ENCODE results near the gene CIAO2B.

CIAO2B gene

DNA sequence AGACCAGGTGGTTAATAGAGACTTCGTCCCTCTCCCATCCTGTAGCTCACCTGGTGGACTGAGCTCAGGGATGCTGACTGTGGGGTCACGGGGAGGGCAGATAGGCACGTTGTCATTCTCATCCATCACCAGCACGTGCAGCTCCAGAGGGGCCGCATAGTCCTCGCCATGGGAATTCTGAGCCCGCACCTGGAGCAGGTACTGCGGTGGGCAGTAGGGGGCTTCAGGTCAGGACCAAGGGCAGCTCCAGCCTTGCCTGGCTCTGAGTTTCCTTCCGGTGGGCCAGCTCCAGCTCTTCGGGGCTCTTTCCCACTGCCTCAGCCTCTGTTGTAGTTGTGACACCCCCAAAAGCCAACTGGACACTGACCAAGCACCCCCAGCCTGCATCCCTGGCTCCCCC, 21.1 kb downstream of the CIAO2B start:
- no peak for DNase-seq (ENCODE audit: low read depth)
- TF ChIP-seq, protein P1, sequence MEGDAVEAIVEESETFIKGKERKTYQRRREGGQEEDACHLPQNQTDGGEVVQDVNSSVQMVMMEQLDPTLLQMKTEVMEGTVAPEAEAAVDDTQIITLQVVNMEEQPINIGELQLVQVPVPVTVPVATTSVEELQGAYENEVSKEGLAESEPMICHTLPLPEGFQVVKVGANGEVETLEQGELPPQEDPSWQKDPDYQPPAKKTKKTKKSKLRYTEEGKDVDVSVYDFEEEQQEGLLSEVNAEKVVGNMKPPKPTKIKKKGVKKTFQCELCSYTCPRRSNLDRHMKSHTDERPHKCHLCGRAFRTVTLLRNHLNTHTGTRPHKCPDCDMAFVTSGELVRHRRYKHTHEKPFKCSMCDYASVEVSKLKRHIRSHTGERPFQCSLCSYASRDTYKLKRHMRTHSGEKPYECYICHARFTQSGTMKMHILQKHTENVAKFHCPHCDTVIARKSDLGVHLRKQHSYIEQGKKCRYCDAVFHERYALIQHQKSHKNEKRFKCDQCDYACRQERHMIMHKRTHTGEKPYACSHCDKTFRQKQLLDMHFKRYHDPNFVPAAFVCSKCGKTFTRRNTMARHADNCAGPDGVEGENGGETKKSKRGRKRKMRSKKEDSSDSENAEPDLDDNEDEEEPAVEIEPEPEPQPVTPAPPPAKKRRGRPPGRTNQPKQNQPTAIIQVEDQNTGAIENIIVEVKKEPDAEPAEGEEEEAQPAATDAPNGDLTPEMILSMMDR (IDR thresholded peaks at IDR 0.05; ENCODE audit: control insufficient read depth, extremely low read depth, insufficient read depth): no peak
- H3K4me3 ChIP-seq (ENCODE audit: low read depth, low read length): no peak overlapping the region

DNA sequence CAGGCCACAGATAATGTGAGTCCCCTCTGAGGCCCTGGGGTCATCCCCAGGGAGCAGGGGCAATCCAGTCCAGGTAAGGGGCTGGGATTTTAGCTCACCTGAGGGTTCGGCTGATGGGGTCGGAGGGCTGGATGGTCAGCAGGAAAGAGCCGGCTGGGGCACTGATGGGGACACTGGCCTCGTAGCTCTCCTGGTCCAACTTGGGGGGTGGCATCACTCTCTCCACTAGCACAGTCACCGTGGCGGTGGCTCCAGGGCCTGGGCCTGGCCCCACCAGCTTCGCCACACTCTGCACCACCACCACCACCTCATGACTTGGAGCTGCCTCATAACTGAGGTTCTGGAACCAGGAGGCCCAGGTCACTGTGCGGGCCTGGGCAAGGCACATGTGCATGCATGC, 22.4 kb downstream of the CIAO2B start:
- TF ChIP-seq, protein P1 (IDR thresholded peaks at IDR 0.05; ENCODE audit: control insufficient read depth, extremely low read depth, insufficient read depth): no peak
- no peak for DNase-seq (ENCODE audit: low read depth)
- no peak overlapping the region for H3K4me3 ChIP-seq (ENCODE audit: low read depth, low read length)

DNA sequence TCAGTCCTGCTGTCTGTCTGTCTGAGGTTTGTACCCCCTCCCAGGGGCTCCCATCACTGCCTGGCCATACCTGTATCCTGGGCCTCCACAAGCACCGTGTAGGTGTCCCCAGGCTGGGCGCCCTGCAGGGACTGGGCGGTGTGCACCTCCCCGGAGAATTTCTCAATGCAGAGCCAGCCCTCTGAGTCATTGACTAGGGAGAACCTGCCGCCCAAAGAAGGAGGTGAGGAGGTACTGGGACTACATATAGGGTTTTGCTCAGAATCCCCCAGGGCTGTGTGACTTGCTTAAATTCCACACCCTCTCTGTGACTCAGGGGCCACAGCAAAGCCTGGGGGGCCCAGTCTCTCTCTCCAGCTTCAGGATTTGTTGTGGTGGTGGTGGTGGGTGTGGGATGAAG, 23.1 kb downstream of the CIAO2B start:
- DNase-seq (ENCODE audit: low read depth): no peak
- TF ChIP-seq, protein P1 (IDR thresholded peaks at IDR 0.05; ENCODE audit: control insufficient read depth, extremely low read depth, insufficient read depth): no peak
- no peak overlapping the region for H3K4me3 ChIP-seq (ENCODE audit: low read depth, low read length)

DNA sequence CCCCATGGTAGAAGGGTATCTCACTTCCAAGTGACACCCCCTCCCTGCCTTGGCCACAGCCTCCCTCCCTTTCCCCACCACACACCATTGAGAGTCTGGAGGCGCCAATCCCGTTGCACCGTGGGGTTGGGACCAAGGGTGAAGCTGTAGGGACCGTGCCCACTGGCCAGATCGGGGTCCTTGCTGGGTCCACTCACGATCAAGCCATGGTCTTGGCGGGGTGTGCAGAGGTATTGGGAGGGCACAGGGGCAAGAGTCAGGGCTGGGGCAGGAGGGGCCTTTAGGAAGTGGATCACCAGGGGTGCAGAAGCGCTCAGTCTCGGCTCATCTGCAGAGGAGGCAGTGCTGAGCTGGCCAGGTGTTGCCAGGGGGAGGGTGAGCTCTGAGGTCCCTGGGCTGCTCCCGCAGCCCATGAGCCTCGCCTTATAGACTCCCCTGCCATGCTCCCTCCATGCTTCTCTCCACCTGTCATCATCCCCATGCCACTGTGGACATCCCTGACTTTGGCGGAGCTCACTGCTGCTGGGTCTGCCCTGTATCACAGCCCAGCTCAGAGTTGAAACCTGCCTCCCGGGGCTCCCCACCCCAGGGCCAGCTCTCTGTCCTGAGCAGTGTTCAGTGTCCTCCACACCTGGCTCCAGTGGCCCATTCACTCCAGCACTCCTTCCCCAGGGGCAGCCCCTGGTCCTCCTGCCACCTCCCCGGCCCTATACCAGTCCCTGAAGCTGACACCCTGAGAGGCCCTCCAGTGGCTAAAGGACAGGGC, 23.8 kb downstream of the CIAO2B start:
- H3K4me3 ChIP-seq (ENCODE audit: low read depth, low read length): no peak overlapping the region
- no peak for DNase-seq (ENCODE audit: low read depth)
- TF ChIP-seq, protein P1 (IDR thresholded peaks at IDR 0.05; ENCODE audit: control insufficient read depth, extremely low read depth, insufficient read depth): no peak

DNA sequence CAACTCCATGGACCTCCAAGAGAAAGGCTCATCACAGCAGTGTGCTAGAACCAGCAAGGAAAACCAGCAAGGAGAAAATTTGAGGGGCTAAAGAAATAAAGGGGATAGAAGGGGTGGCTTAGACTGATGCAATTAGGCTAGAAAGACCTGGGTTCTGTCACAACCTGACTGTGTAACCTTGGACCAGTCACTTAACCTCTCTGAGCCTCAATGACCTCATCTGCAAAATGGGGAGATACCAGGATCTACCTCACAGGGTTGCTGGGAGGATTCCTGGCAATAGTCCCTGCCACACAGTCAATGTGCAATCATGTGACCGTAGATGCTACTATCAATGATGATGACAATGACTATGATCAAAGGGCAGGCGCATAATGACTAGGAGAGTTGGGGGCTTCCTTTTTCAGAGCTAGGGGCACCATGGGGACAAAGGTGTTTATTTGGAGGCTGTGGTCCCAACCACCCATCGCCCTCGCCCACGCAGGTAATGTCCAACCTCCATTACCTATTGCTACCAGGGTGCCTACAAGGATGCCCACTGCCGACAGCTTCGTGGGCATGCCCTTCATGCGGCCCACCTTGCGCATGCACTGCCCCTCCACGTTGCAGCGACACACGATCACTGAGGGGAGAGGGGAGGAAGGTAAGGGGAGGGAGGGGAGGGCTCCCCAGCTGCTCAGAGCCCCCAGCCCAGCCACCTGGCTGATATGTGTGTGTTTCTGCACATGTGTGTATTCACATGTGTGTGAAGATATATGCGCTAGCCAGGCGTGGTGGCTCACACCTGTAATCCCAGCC, 25.2 kb downstream of the CIAO2B start:
- H3K4me3 ChIP-seq (ENCODE audit: low read depth, low read length): no peak overlapping the region
- DNase-seq (ENCODE audit: low read depth): no peak
- TF ChIP-seq, protein P1 (IDR thresholded peaks at IDR 0.05; ENCODE audit: control insufficient read depth, extremely low read depth, insufficient read depth): no peak

DNA sequence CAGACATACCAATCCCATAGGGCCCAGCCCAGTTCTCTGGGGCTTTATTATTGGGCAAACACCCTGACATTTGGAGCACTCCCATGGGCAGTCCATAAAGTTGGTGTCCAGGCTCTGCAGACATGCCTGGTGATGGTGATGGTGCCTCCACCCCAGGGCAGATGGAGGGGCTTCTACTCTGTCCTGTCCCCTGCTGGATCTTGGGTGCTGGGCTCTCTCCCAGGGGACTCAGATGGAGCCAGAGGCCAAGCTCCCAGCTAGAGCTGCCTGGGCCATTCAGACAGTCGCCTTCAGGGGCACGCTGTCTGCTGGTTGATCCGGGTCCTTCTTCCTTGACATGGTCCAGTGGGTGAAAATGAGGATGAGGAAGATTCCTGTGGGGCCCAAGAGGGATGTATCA, 26.1 kb downstream of the CIAO2B start:
- TF ChIP-seq, protein P1 (IDR thresholded peaks at IDR 0.05; ENCODE audit: control insufficient read depth, extremely low read depth, insufficient read depth): no peak
- H3K4me3 ChIP-seq (ENCODE audit: low read depth, low read length): no peak overlapping the region
- DNase-seq (ENCODE audit: low read depth): no peak

All from LNCaP clone FGC (cell line).